ENCODE measurements around the gene WDR82. TPM values are rescaled to one million over a fixed set of nuclear protein-coding genes. Genes with fewer than 3 reads are reported as not detected.

WDR82 gene
- total RNA-seq, 3 donors from 2014 or later (not counting 1 experiment from before 2014, with no cell fraction given), result 108 to 131 (median 109) TPM

DNA sequence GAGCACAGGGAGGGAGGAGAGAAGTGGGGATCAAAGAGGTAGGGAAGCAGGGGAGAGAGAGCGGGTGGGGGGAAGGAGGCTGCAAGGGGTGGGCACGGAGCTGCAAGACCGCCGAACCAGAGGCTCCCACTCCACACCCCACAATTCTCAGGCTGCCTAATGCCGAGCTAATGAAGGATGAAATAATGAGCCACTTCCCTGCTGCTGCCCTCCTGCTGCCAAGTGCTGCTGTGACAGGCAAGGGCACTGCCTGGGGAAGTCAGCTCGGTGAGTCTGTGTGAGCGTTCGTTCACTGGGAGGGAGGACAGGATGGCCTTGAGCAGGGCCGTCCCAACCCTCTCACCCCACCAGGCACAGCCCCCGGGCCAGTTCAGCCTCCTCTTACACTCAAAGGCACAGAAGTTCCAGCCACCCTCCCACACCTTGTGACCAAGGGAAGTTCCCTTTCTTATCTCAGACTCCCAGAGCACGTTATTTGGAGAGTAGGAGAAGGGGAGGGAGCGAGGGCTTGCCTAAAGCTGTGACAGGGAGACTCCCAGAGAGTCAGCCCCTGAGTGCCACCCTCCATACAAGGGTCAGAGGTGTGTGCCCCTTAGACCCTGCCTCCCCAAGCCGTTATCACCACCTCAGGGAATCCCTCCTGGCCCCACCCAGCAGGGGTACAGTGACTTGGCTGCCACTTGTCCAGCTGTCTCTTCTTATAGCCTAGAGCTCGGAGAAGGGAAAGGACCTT lies 21.6 kb upstream of the WDR82 start:
- H3K4me1 Mint-ChIP-seq, result peaks cover 0 to 31% of the 10 kb centered on the region in 2 donors
- no peak for TF ChIP-seq CTCF (IDR thresholded peaks at IDR 0.05)
- no peaks in the 10 kb centered on the region for H3K9me3 Mint-ChIP-seq
- H3K36me3 Mint-ChIP-seq, result no peaks in the 10 kb centered on the region
- Histone ChIP-seq H3K36me3 (ENCODE audit: control insufficient read depth, insufficient read depth, low read length) (peaks cover 2% of the 10 kb centered on the region), H3K4me1 (ENCODE audit: control insufficient read depth, insufficient read depth, low read length) (peaks cover 21% of the 10 kb centered on the region), H3K27ac (ENCODE audit: low read length) (no peak overlapping the region), H3K27me3 (ENCODE audit: control insufficient read depth, insufficient read depth, low read length) (no peaks in the 10 kb centered on the region), H3K9me3 (ENCODE audit: control insufficient read depth, insufficient read depth, low read length) (no peaks in the 10 kb centered on the region), H3K4me3 (ENCODE audit: low read length) (no peak overlapping the region)
- intact Hi-C loops (cut with micrococcal nuclease), result no loop called here
- 34% methylated on average over 6 of the region's 14 CpGs for WGBS (ENCODE audit: insufficient coverage)
- ATAC-seq (peak; percentile 34 to 59 (median 57)), DNase-seq (peak in 1 of 2 donors; percentile 32)
- peak overlapping the region in 1 of 2 donors; percentile 72 for H3K27ac Mint-ChIP-seq
- no peak overlapping the region for H3K4me3 Mint-ChIP-seq
- no peaks in the 10 kb centered on the region for H3K27me3 Mint-ChIP-seq (ENCODE audit: low read depth in 2 of 2)

GRCh38 chr3:52299247-52299878 lies 20.9 kb upstream of the WDR82 start:
- WGBS (ENCODE audit: insufficient coverage), result 64% methylated on average over 10 of the region's 10 CpGs
- Histone ChIP-seq H3K36me3 (ENCODE audit: control insufficient read depth, insufficient read depth, low read length) (peaks cover 4% of the 10 kb centered on the region), H3K27me3 (ENCODE audit: control insufficient read depth, insufficient read depth, low read length) (no peaks in the 10 kb centered on the region), H3K4me1 (ENCODE audit: control insufficient read depth, insufficient read depth, low read length) (peaks cover 21% of the 10 kb centered on the region), H3K4me3 (ENCODE audit: low read length) (no peak overlapping the region), H3K27ac (ENCODE audit: low read length) (no peak overlapping the region), H3K9me3 (ENCODE audit: control insufficient read depth, insufficient read depth, low read length) (no peaks in the 10 kb centered on the region)
- ATAC-seq (peak in 2 of 3 donors; percentile 7), DNase-seq (no peak)
- intact Hi-C loops (cut with micrococcal nuclease), result no loop called here
- Mint-ChIP-seq H3K9me3 (no peaks in the 10 kb centered on the region), H3K4me1 (peaks cover 0 to 37% of the 10 kb centered on the region in 2 donors), H3K36me3 (no peaks in the 10 kb centered on the region), H3K27ac (peak overlapping the region in 1 of 2 donors; percentile 72), H3K27me3 (ENCODE audit: low read depth in 2 of 2) (no peaks in the 10 kb centered on the region), H3K4me3 (no peak overlapping the region)
- no peak for TF ChIP-seq CTCF (IDR thresholded peaks at IDR 0.05)

DNA sequence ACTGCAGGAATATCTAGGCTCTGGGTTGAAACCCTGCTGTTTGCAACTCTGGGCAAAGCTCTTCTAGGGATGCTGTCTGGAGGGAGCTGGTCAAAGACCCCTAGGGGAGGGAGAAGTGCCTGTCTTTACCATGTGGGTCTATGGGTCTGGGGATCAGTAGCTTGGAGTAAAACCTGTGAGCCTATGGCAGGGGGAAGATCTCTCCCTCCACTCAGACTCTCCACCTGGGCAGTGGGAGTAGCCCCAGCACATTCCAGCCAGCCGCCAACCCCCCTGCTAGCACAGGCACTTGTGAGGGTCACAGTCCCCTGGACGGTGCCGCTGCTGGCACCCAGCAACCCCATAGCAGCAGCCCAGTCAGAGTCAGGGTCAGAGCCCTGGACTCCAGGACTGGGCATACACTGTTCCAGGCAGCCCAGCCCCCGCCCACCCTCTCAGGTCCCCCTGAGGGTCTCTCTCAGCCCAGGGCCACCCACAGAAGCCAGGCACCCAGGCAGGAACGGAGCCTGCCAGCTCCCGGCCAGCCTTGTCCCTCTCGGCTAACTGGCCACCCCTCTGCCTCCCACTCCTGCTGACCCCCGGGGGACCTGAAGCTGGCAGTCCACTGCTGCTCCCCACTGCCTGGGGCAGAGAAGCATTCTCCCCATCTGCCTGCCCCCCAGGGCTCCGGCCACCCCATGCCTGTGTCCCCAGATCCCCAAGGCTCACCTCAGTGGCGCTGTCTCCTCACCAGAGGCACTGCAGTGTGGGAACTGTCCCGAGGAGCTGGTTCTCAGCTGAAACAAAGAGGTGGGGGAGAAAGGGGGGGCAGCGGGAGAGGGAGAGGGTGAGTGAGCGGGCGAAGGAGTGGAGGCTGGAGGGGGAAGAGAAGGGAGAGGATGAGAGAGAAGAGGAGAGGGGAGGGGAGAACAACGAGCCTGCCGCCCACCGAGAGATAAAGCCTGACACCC lies 20.0 kb upstream of the WDR82 start:
- peaks cover 0 to 39% of the 10 kb centered on the region in 2 donors for H3K4me1 Mint-ChIP-seq
- Histone ChIP-seq H3K4me1 (ENCODE audit: control insufficient read depth, insufficient read depth, low read length) (peaks cover 21% of the 10 kb centered on the region), H3K4me3 (ENCODE audit: low read length) (no peak overlapping the region), H3K36me3 (ENCODE audit: control insufficient read depth, insufficient read depth, low read length) (peaks cover 8% of the 10 kb centered on the region), H3K9me3 (ENCODE audit: control insufficient read depth, insufficient read depth, low read length) (no peaks in the 10 kb centered on the region), H3K27ac (ENCODE audit: low read length) (no peak overlapping the region), H3K27me3 (ENCODE audit: control insufficient read depth, insufficient read depth, low read length) (no peaks in the 10 kb centered on the region)
- TF ChIP-seq CTCF (IDR thresholded peaks at IDR 0.05), result no peak
- H3K9me3 Mint-ChIP-seq, result no peaks in the 10 kb centered on the region
- H3K4me3 Mint-ChIP-seq, result no peak overlapping the region
- WGBS (ENCODE audit: insufficient coverage), result 60% methylated on average over 17 of the region's 17 CpGs
- intact Hi-C loops (cut with micrococcal nuclease), result no loop called here
- H3K27ac Mint-ChIP-seq, result peak overlapping the region in 1 of 2 donors; percentile 72
- DNase-seq (no peak), ATAC-seq (no peak)
- no peaks in the 10 kb centered on the region for H3K36me3 Mint-ChIP-seq
- no peaks in the 10 kb centered on the region for H3K27me3 Mint-ChIP-seq (ENCODE audit: low read depth in 2 of 2)

All from natural killer cell (primary cell).